Osteoblast (primary cell): ENCODE measurements around the gene COBL. TPM values are rescaled to one million over a fixed set of nuclear protein-coding genes. Genes with fewer than 3 reads are reported as not detected.

ENCODE experiments used
- DNase-seq: peaks from one replicate; pipeline ENCODE4 v3.0.0; 2011; ENCODE audit warnings: low spot score, mixed read lengths; ENCODE audit not compliant: insufficient read length; ENCODE audit errors: missing footprints
- H2AFZ ChIP-seq: 2 replicates; pipeline ENCODE4 v1.6.0; 2011; ENCODE audit warnings: mild to moderate bottlenecking, low read length
- H3K27ac ChIP-seq: 2 replicates; pipeline ENCODE4 v1.5.1; 2011; ENCODE audit warnings: mild to moderate bottlenecking, low read depth, low read length, moderate library complexity
- H3K27me3 ChIP-seq: 2 replicates; pipeline ENCODE4 v1.6.0; 2012; ENCODE audit warnings: mild to moderate bottlenecking, control low read depth, inconsistent platforms, low read length, moderate library complexity; ENCODE audit not compliant: insufficient read depth
- H3K36me3 ChIP-seq: 2 replicates; pipeline ENCODE4 v1.5.1; 2011; ENCODE audit warnings: mild to moderate bottlenecking, low read length, control low read depth, moderate library complexity; ENCODE audit not compliant: insufficient read depth
- H3K4me1 ChIP-seq: 2 replicates; pipeline ENCODE4 v1.5.1; 2011; ENCODE audit warnings: mild to moderate bottlenecking, low read length, control low read depth, moderate library complexity; ENCODE audit not compliant: insufficient read depth
- H3K4me2 ChIP-seq: 2 replicates; pipeline ENCODE4 v1.6.0; 2011; ENCODE audit warnings: mild to moderate bottlenecking, low read length; ENCODE audit not compliant: insufficient read depth
- H3K4me3 ChIP-seq: fragments of 200-600 bp; sonication (generic); 3 replicates; pipeline ENCODE4 v1.5.1; 2012; ENCODE audit warnings: mild to moderate bottlenecking, low read length, inconsistent platforms; ENCODE audit not compliant: insufficient read depth
- H3K79me2 ChIP-seq: 2 replicates; pipeline ENCODE4 v1.6.0; 2012; ENCODE audit warnings: mild to moderate bottlenecking, low read length, control low read depth, inconsistent platforms; ENCODE audit not compliant: insufficient read depth
- H3K9me3 ChIP-seq: 2 replicates; pipeline ENCODE4 v1.5.1; 2011; ENCODE audit warnings: low read depth, low read length, control low read depth
- H4K20me1 ChIP-seq: 2 replicates; pipeline ENCODE4 v1.6.0; 2012; ENCODE audit warnings: mild to moderate bottlenecking, low read length, control low read depth; ENCODE audit not compliant: insufficient read depth
- CTCF ChIP-seq: IDR thresholded peaks from 2 replicates; pipeline ENCODE4 v1.5.1; 2011; ENCODE audit warnings: mild to moderate bottlenecking, low read depth, low read length, moderate library complexity; ENCODE audit errors: extremely low read depth
- total RNA-seq: library from RNA; depleted of rRNA; stranded (reverse); fragments of >200 nt; gene quantifications from 2 replicates; pipeline ENCODE4 v1.2.3, GENCODE V29; 2012

COBL gene
- total RNA-seq, 1 donor = under 0.01 TPM

GRCh38 chr7:51226063-51226755 lies 90.4 kb downstream of the COBL start:
- H3K27ac ChIP-seq = no peak overlapping the region
- H3K79me2 ChIP-seq = no peaks in the 10 kb centered on the region
- DNase-seq = no peak
- H3K4me3 ChIP-seq = no peak overlapping the region
- H3K36me3 ChIP-seq = no peaks in the 10 kb centered on the region
- TF ChIP-seq CTCF = no peak
- H2AFZ ChIP-seq = no peak overlapping the region
- peaks cover 12% of the 10 kb centered on the region for H3K27me3 ChIP-seq
- H3K4me1 ChIP-seq = no peaks in the 10 kb centered on the region
- H3K4me2 ChIP-seq = no peak overlapping the region
- H4K20me1 ChIP-seq = no peaks in the 10 kb centered on the region
- no peaks in the 10 kb centered on the region for H3K9me3 ChIP-seq

GRCh38 chr7:51224811-51225595 lies 91.6 kb downstream of the COBL start:
- H3K9me3 ChIP-seq = no peaks in the 10 kb centered on the region
- H3K27ac ChIP-seq = no peak overlapping the region
- H3K4me3 ChIP-seq = no peak overlapping the region
- no peaks in the 10 kb centered on the region for H3K79me2 ChIP-seq
- TF ChIP-seq CTCF = no peak
- H3K36me3 ChIP-seq = no peaks in the 10 kb centered on the region
- H3K4me2 ChIP-seq = no peak overlapping the region
- peaks cover 12% of the 10 kb centered on the region for H3K27me3 ChIP-seq
- H3K4me1 ChIP-seq = no peaks in the 10 kb centered on the region
- no peaks in the 10 kb centered on the region for H4K20me1 ChIP-seq
- no peak overlapping the region for H2AFZ ChIP-seq
- DNase-seq = no peak

- Histone ChIP-seq H2AFZ (no peak overlapping the region), H4K20me1 (no peaks in the 10 kb centered on the region), H3K4me2 (no peak overlapping the region), H3K27me3 (no peaks in the 10 kb centered on the region), H3K79me2 (no peaks in the 10 kb centered on the region), H3K27ac (no peak overlapping the region), H3K4me3 (no peak overlapping the region), H3K4me1 (no peaks in the 10 kb centered on the region), H3K36me3 (no peaks in the 10 kb centered on the region), H3K9me3 (no peaks in the 10 kb centered on the region)
- no peak for DNase-seq
- no peak for TF ChIP-seq CTCF
Measured at GRCh38 chr7:51223505-51223904, 93.1 kb downstream of the COBL start.

- no peak overlapping the region for H2AFZ ChIP-seq
- H3K36me3 ChIP-seq = no peaks in the 10 kb centered on the region
- no peaks in the 10 kb centered on the region for H3K4me1 ChIP-seq
- no peak overlapping the region for H3K4me3 ChIP-seq
- no peak for TF ChIP-seq CTCF
- no peaks in the 10 kb centered on the region for H3K9me3 ChIP-seq
- H4K20me1 ChIP-seq = no peaks in the 10 kb centered on the region
- no peaks in the 10 kb centered on the region for H3K27me3 ChIP-seq
- H3K4me2 ChIP-seq = no peak overlapping the region
- H3K27ac ChIP-seq = no peak overlapping the region
- no peaks in the 10 kb centered on the region for H3K79me2 ChIP-seq
- no peak for DNase-seq
Measured at GRCh38 chr7:51222916-51223315, 93.7 kb downstream of the COBL start.
